GM19395 (cell line): ENCODE results near the gene ZNF358.

ENCODE experiments used
- ATAC-seq: cut with Tn5 transposase; IDR thresholded peaks from one replicate; pipeline ENCODE4 v1.9.1; 2021; ENCODE audit warnings: mild to moderate bottlenecking, moderate library complexity; ENCODE audit not compliant: unreplicated experiment

ZNF358 gene

GRCh38 chr19:7488736-7489353, 27.1 kb upstream of the ZNF358 start, which contains the start of gene PEX11G:
TSS of gene PEX11G (minus strand) at chr19:7489035. CDS start at chr19:7489010, 25 bp downstream.
- ATAC-seq: no peak

- ATAC-seq: no peak
These were observed 26.3 kb upstream of the ZNF358 start for GRCh38 chr19:7489609-7490044.

GRCh38 chr19:7492142-7492541, 23.8 kb upstream of the ZNF358 start:
- ATAC-seq: no peak

GRCh38 chr19:7492558-7492957, 23.3 kb upstream of the ZNF358 start:
- no peak for ATAC-seq

- ATAC-seq: no peak
These were observed 21.3 kb upstream of the ZNF358 start for GRCh38 chr19:7494416-7495098.

- ATAC-seq: no peak
These were observed 18.6 kb upstream of the ZNF358 start for GRCh38 chr19:7497292-7497691.

GRCh38 chr19:7500811-7501450, 15.0 kb upstream of the ZNF358 start:
- ATAC-seq: no peak

- ATAC-seq: no peak
These were observed 13.4 kb upstream of the ZNF358 start for GRCh38 chr19:7502552-7502951.

- ATAC-seq: no peak
These were observed 11.2 kb upstream of the ZNF358 start for GRCh38 chr19:7504684-7505083.

GRCh38 chr19:7505288-7505681, 10.6 kb upstream of the ZNF358 start:
- ATAC-seq: no peak

GRCh38 chr19:7505682-7506384, 10.1 kb upstream of the ZNF358 start:
- ATAC-seq: no peak

- no peak for ATAC-seq
These were observed 9.2 kb upstream of the ZNF358 start for GRCh38 chr19:7506385-7507328.

GRCh38 chr19:7507884-7508283, 8.0 kb upstream of the ZNF358 start:
- no peak for ATAC-seq

GRCh38 chr19:7509625-7510024, 6.3 kb upstream of the ZNF358 start:
- ATAC-seq: no peak

GRCh38 chr19:7512400-7512851, 3.5 kb upstream of the ZNF358 start:
- no peak for ATAC-seq

- ATAC-seq: no peak
These were observed 1.9 kb upstream of the ZNF358 start for GRCh38 chr19:7513809-7514642.

- ATAC-seq: no peak
These were observed 726 bp upstream of the ZNF358 start for GRCh38 chr19:7515110-7515644.

- ATAC-seq: no peak
These were observed 430 bp downstream of the ZNF358 start for GRCh38 chr19:7516333-7516732.

- ATAC-seq: no peak
These were observed 975 bp downstream of the ZNF358 start for GRCh38 chr19:7516878-7517277.
